ENCODE measurements around the gene SLC4A5.
"Not testable (repeated sequence)": the region's sequence is repeated elsewhere in the genome, so short reads cannot be mapped to it uniquely, and the experiment has no call there.

The SLC4A5 gene

GRCh38 chr2:74221091-74221490 lies 122.1 kb downstream of the SLC4A5 start:
- no peaks in the 10 kb centered on the region for H3K27me3 ChIP-seq (ENCODE audit: insufficient read depth, low read depth)
- H3K4me1 ChIP-seq (ENCODE audit: low read depth, poor library complexity, severe bottlenecking), result peaks cover 1% of the 10 kb centered on the region
- no peak overlapping the region for H2AFZ ChIP-seq (ENCODE audit: low read depth)
- H3K36me3 ChIP-seq (ENCODE audit: insufficient read depth), result no peaks in the 10 kb centered on the region
- H3K4me3 ChIP-seq (IDR thresholded peaks at IDR 0.05; ENCODE audit: insufficient read depth, low read depth, low read length), result no peak overlapping the region
- H4K20me1 ChIP-seq (ENCODE audit: insufficient read depth), result no peaks in the 10 kb centered on the region
- no peak overlapping the region for H3K4me2 ChIP-seq
- no peaks in the 10 kb centered on the region for H3K79me2 ChIP-seq (ENCODE audit: insufficient read depth, low read depth)
- no peak overlapping the region for H3K9ac ChIP-seq
- no peak overlapping the region for H3K27ac ChIP-seq
- no peak for TF ChIP-seq CTCF (conservative IDR thresholded peaks at IDR 0.05; ENCODE audit: low read depth, low read length)

GRCh38 chr2:74219846-74220486 lies 123.2 kb downstream of the SLC4A5 start:
- Histone ChIP-seq H3K27me3 (ENCODE audit: insufficient read depth, low read depth) (no peaks in the 10 kb centered on the region), H3K4me1 (ENCODE audit: low read depth, poor library complexity, severe bottlenecking) (peaks cover 7% of the 10 kb centered on the region), H3K27ac (no peak overlapping the region), H3K36me3 (ENCODE audit: insufficient read depth) (no peaks in the 10 kb centered on the region; the same call in 1 of the 2 replicates), H3K9ac (no peak overlapping the region), H3K4me3 (IDR thresholded peaks at IDR 0.05; ENCODE audit: insufficient read depth, low read depth, low read length) (no peak overlapping the region), H2AFZ (ENCODE audit: low read depth) (no peak overlapping the region), H3K4me2 (no peak overlapping the region), H4K20me1 (ENCODE audit: insufficient read depth) (no peaks in the 10 kb centered on the region), H3K79me2 (ENCODE audit: insufficient read depth, low read depth) (no peaks in the 10 kb centered on the region)
- no peak for TF ChIP-seq CTCF (conservative IDR thresholded peaks at IDR 0.05; ENCODE audit: low read depth, low read length)

DNA sequence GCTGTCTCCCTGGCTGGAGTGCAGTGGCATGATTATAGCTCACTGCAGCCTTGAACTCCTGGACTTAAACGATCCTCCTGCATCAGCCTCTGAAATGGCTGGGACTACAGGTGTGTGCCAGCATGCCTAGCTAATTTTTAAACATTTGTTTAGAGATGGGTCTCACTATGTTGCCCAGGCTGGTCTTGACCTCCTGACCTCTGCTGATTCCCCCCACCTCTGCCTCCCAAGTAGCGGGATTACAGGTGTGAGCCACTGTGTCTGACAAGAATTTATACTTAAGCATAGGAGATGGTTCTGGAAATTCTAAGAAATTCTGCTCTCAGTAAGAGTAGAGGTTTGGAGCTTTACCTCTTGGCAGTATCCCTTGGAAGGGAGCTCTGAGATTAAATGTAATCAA lies 126.6 kb downstream of the SLC4A5 start:
- no peak for TF ChIP-seq CTCF (conservative IDR thresholded peaks at IDR 0.05; ENCODE audit: low read depth, low read length)
- Histone ChIP-seq H3K36me3 (ENCODE audit: insufficient read depth) (peaks cover 10% of the 10 kb centered on the region; the same call in 1 of the 2 replicates), H4K20me1 (ENCODE audit: insufficient read depth) (no peaks in the 10 kb centered on the region)

GRCh38 chr2:74215771-74216170 lies 127.4 kb downstream of the SLC4A5 start:
- not testable (repeated sequence) for H3K27me3 ChIP-seq (ENCODE audit: insufficient read depth, low read depth); H2AFZ ChIP-seq (ENCODE audit: low read depth); H3K79me2 ChIP-seq (ENCODE audit: insufficient read depth, low read depth); H3K4me3 ChIP-seq (IDR thresholded peaks at IDR 0.05; ENCODE audit: insufficient read depth, low read depth, low read length); H3K9ac ChIP-seq; H4K20me1 ChIP-seq (ENCODE audit: insufficient read depth); H3K4me2 ChIP-seq; H3K27ac ChIP-seq
- Histone ChIP-seq H3K4me1 (ENCODE audit: low read depth, poor library complexity, severe bottlenecking) (peaks cover 29% of the 10 kb centered on the region), H3K36me3 (ENCODE audit: insufficient read depth) (peaks cover 13% of the 10 kb centered on the region; the same call in 1 of the 2 replicates)

More for the DNA sequence above, 126.6 kb downstream of the SLC4A5 start:
- no peak overlapping the region for H2AFZ ChIP-seq (ENCODE audit: low read depth)
- H3K27me3 ChIP-seq (ENCODE audit: insufficient read depth, low read depth), result no peaks in the 10 kb centered on the region
- no peaks in the 10 kb centered on the region; the same call in 1 of the 2 replicates for H3K79me2 ChIP-seq (ENCODE audit: insufficient read depth, low read depth)
- no peak overlapping the region for H3K4me2 ChIP-seq
- H3K9ac ChIP-seq, result no peak overlapping the region
- H3K4me1 ChIP-seq (ENCODE audit: low read depth, poor library complexity, severe bottlenecking), result peaks cover 21% of the 10 kb centered on the region
- H3K27ac ChIP-seq, result no peak overlapping the region
- H3K4me3 ChIP-seq (IDR thresholded peaks at IDR 0.05; ENCODE audit: insufficient read depth, low read depth, low read length), result no peak overlapping the region

DNA sequence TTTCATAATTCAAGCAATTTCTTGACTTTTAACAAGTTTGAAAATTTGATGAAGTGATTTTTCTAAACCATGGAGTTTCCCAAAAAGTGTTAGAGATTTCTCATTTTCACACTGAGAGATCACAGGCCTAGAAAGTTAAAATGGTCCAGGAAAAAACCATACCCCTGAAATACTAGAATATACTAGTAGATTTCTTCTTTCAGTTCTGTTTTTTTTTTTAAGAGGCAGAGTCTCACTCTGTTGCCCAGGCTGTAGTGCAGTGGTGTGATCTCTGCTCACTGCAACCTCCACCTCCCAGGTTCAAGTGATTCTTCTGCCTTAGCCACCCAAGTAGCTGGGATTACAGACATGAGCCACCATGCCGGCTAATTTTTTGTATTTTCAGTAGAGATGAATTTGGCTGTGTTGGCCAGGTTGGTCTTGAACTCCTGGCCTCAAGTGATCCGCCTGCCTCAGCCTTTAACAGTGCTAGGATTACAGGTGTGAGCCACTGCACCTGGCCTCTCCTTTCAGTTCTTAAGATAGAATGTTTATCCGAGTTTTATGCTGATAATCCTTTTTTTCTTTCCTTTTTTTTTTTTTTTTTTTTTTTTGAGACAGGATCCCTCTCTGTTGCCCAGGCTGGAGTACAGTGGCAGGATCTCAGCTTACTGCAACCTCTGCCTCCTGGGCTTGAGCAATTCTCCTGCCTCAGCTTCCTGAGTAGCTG lies 130.4 kb downstream of the SLC4A5 start:
- Histone ChIP-seq H3K4me1 (ENCODE audit: low read depth, poor library complexity, severe bottlenecking) (peaks cover 57% of the 10 kb centered on the region), H3K36me3 (ENCODE audit: insufficient read depth) (peaks cover 31% of the 10 kb centered on the region; the same call in 1 of the 2 replicates), H2AFZ (ENCODE audit: low read depth) (no peak overlapping the region), H3K9ac (no peak overlapping the region), H3K27ac (no peak overlapping the region; the same call in 1 of the 2 replicates), H3K79me2 (ENCODE audit: insufficient read depth, low read depth) (peaks cover 33% of the 10 kb centered on the region), H4K20me1 (ENCODE audit: insufficient read depth) (peaks cover 6% of the 10 kb centered on the region; the same call in 1 of the 2 replicates), H3K4me3 (IDR thresholded peaks at IDR 0.05; ENCODE audit: insufficient read depth, low read depth, low read length) (no peak overlapping the region), H3K4me2 (no peak overlapping the region), H3K27me3 (ENCODE audit: insufficient read depth, low read depth) (no peaks in the 10 kb centered on the region)
- no peak for TF ChIP-seq CTCF (conservative IDR thresholded peaks at IDR 0.05; ENCODE audit: low read depth, low read length)
